Neuronal stem cell (in vitro differentiated cells): ENCODE measurements around the gene CTR9.
"Not testable (repeated sequence)": the region's sequence is repeated elsewhere in the genome, so short reads cannot be mapped to it uniquely, and the experiment has no call there.

ENCODE experiments used
- DNase-seq: peaks from one replicate; pipeline ENCODE4 v3.0.0-alpha.2; 2013; ENCODE audit warnings: low spot score
- H2AFZ ChIP-seq: one replicate; pipeline ENCODE4 v1.6.1; 2013; ENCODE audit warnings: mild to moderate bottlenecking, low read length, inconsistent platforms
- H2AK5ac ChIP-seq: 2 replicates; pipeline ENCODE4 v1.6.1; 2013; ENCODE audit warnings: low read depth, mild to moderate bottlenecking, inconsistent platforms, low read length, moderate library complexity, mixed read lengths
- H2BK120ac ChIP-seq: 2 replicates; pipeline ENCODE4 v1.6.1; 2013; ENCODE audit warnings: low read depth, mild to moderate bottlenecking, inconsistent platforms, low read length, moderate library complexity, mixed read lengths
- H2BK12ac ChIP-seq: one replicate; pipeline ENCODE4 v1.6.1; 2013; ENCODE audit warnings: low read length, inconsistent platforms
- H2BK15ac ChIP-seq: 2 replicates; pipeline ENCODE4 v1.6.1; 2013; ENCODE audit warnings: mild to moderate bottlenecking, low read length, inconsistent platforms, mixed read lengths
- H2BK5ac ChIP-seq: one replicate; pipeline ENCODE4 v1.6.1; 2013; ENCODE audit warnings: inconsistent platforms, mild to moderate bottlenecking, low read length, moderate library complexity
- H3K14ac ChIP-seq: one replicate; pipeline ENCODE4 v1.6.1; 2013; ENCODE audit warnings: low read length, inconsistent platforms
- H3K18ac ChIP-seq: 2 replicates; pipeline ENCODE4 v1.6.1; 2013; ENCODE audit warnings: low read length, inconsistent platforms
- H3K23ac ChIP-seq: 2 replicates; pipeline ENCODE4 v1.6.1; 2013; ENCODE audit warnings: low read depth, mild to moderate bottlenecking, mixed read lengths, low read length, inconsistent platforms; ENCODE audit not compliant: poor library complexity
- H3K27ac ChIP-seq: replicated peaks from 3 replicates; pipeline ENCODE4 v1.5.1; 2013; ENCODE audit warnings: low read length, inconsistent platforms
- H3K27me3 ChIP-seq, 3 experiments: 2 replicates each; pipeline ENCODE4 v1.6.1; 2013; ENCODE audit warnings: low read length in 3 of 3, mild to moderate bottlenecking in 2 of 3, inconsistent platforms in 1 of 3, low read depth in 1 of 3, mixed read lengths in 1 of 3, moderate library complexity in 1 of 3; ENCODE audit not compliant: control insufficient read depth in 3 of 3, insufficient read depth in 3 of 3
- H3K36me3 ChIP-seq, 2 donors: replicated peaks in 1 of 2; 2 replicates each; pipeline ENCODE4 v1.6.1; 2013; ENCODE audit warnings: low read length in 2 of 2; ENCODE audit not compliant: control insufficient read depth in 2 of 2, insufficient read depth in 2 of 2
- H3K4ac ChIP-seq: 2 replicates; pipeline ENCODE4 v1.6.1; 2013; ENCODE audit warnings: inconsistent platforms, mild to moderate bottlenecking, low read length, moderate library complexity
- H3K4me1 ChIP-seq, 2 donors: 1 replicate in 1 of 2; 2 replicates in 1 of 2; pipeline ENCODE4 v1.6.1; 2013; ENCODE audit warnings: low read length in 2 of 2, low read depth in 1 of 2; ENCODE audit not compliant: control insufficient read depth in 2 of 2, insufficient read depth in 1 of 2
- H3K4me2 ChIP-seq: one replicate; pipeline ENCODE4 v1.6.1; 2013; ENCODE audit warnings: mild to moderate bottlenecking, low read length, inconsistent platforms; ENCODE audit not compliant: insufficient read depth, poor library complexity, severe bottlenecking
- H3K4me3 ChIP-seq, 2 donors: 2 replicates each; pipeline ENCODE4 v1.5.1; 2013; ENCODE audit warnings: low read length in 2 of 2, mild to moderate bottlenecking in 2 of 2, inconsistent platforms in 1 of 2, moderate library complexity in 1 of 2
- H3K79me1 ChIP-seq: one replicate; pipeline ENCODE4 v1.6.1; 2013; ENCODE audit warnings: low read depth, mild to moderate bottlenecking, inconsistent platforms, low read length, moderate library complexity
- H3K9ac ChIP-seq: one replicate; pipeline ENCODE4 v1.6.1; 2013; ENCODE audit warnings: mild to moderate bottlenecking, low read depth, low read length, inconsistent platforms; ENCODE audit not compliant: poor library complexity
- H3K9me3 ChIP-seq, 2 donors: replicated peaks in 1 of 2; 2 replicates each; pipeline versions ENCODE3 to v1.6.1; 2013; ENCODE audit warnings: low read length in 2 of 2, mild to moderate bottlenecking in 2 of 2, inconsistent platforms in 1 of 2, low read depth in 1 of 2, mixed read lengths in 1 of 2, moderate library complexity in 1 of 2; ENCODE audit not compliant: control insufficient read depth in 2 of 2, insufficient read depth in 1 of 2
- H4K8ac ChIP-seq: one replicate; pipeline ENCODE4 v1.6.1; 2013; ENCODE audit warnings: low read depth, mild to moderate bottlenecking, inconsistent platforms, low read length, moderate library complexity
- H4K91ac ChIP-seq: one replicate; pipeline ENCODE4 v1.6.1; 2013; ENCODE audit warnings: low read length, low read depth, mild to moderate bottlenecking, inconsistent platforms; ENCODE audit not compliant: poor library complexity
- WGBS, 2 donors: extraction: QIAGEN DNeasy Blood & Tissue Kit; methylation state at CpG; one replicate each; pipeline ENCODE4 v1.1.7; 2013; ENCODE audit warnings: missing lambda C conversion rate in 2 of 2, mixed read lengths in 1 of 2; ENCODE audit not compliant: insufficient read length in 2 of 2, insufficient replicate concordance in 1 of 2; ENCODE audit errors: extremely low coverage in 2 of 2; 5-methylcytosine and 5-hydroxymethylcytosine counted together

The CTR9 gene

GRCh38 chr11:10818594-10818993 lies 67.5 kb downstream of the CTR9 start:
- no peak overlapping the region for H4K8ac ChIP-seq
- H3K79me1 ChIP-seq = no peaks in the 10 kb centered on the region
- no peaks in the 10 kb centered on the region for H3K36me3 ChIP-seq
- H3K4me1 ChIP-seq = no peaks in the 10 kb centered on the region
- H3K27ac ChIP-seq = no peak overlapping the region
- no peak overlapping the region for H2BK120ac ChIP-seq
- H3K18ac ChIP-seq = no peak overlapping the region
- H2BK5ac ChIP-seq = no peak overlapping the region
- no peak overlapping the region for H2BK15ac ChIP-seq
- no peak overlapping the region for H2BK12ac ChIP-seq
- WGBS, 2 donors = no CpG with 5 or more reads among the region's 1 CpG
- no peak overlapping the region for H3K4me3 ChIP-seq
- no peak overlapping the region for H3K23ac ChIP-seq
- H3K4me2 ChIP-seq = no peak overlapping the region
- no peaks in the 10 kb centered on the region for H3K9me3 ChIP-seq
- no peak overlapping the region for H3K14ac ChIP-seq
- no peaks in the 10 kb centered on the region for H3K27me3 ChIP-seq
- H2AK5ac ChIP-seq = no peak overlapping the region
- H3K9ac ChIP-seq = no peak overlapping the region
- no peak overlapping the region for H2AFZ ChIP-seq
- H3K4ac ChIP-seq = no peak overlapping the region
- no peak overlapping the region for H4K91ac ChIP-seq
- no peak for DNase-seq

- not testable (repeated sequence) for H2BK120ac ChIP-seq, H3K4me1 ChIP-seq, H2BK5ac ChIP-seq, DNase-seq, H4K91ac ChIP-seq, H3K4me3 ChIP-seq, H2BK12ac ChIP-seq, H3K4me2 ChIP-seq, H3K14ac ChIP-seq, H3K9me3 ChIP-seq, H3K79me1 ChIP-seq, H3K27me3 ChIP-seq, H3K27ac ChIP-seq, H3K23ac ChIP-seq, H3K4ac ChIP-seq, H3K36me3 ChIP-seq, H3K9ac ChIP-seq, H2AK5ac ChIP-seq, H4K8ac ChIP-seq, H2BK15ac ChIP-seq, H3K18ac ChIP-seq, H2AFZ ChIP-seq
- WGBS, 2 donors = no CpG with 5 or more reads among the region's 3 CpGs
Observed at GRCh38 chr11:10822491-10822890, 71.4 kb downstream of the CTR9 start.

- Histone ChIP-seq H2AK5ac (no peak overlapping the region), H3K9ac (no peak overlapping the region), H3K9me3 (no peaks in the 10 kb centered on the region), H3K79me1 (no peaks in the 10 kb centered on the region), H3K36me3 (no peaks in the 10 kb centered on the region), H3K4me2 (no peak overlapping the region), H3K18ac (no peak overlapping the region), H2BK12ac (no peak overlapping the region), H2BK15ac (no peak overlapping the region), H3K4me1 (no peaks in the 10 kb centered on the region), H2AFZ (no peak overlapping the region), H2BK5ac (no peak overlapping the region), H3K4me3 (no peak overlapping the region), H4K91ac (no peak overlapping the region), H3K23ac (no peak overlapping the region), H3K14ac (no peak overlapping the region), H3K27ac (no peak overlapping the region), H2BK120ac (no peak overlapping the region), H4K8ac (no peak overlapping the region), H3K4ac (no peak overlapping the region), H3K27me3 (no peaks in the 10 kb centered on the region)
- no peak for DNase-seq
- WGBS, 2 donors = no CpG with 5 or more reads among the region's 2 CpGs
Observed at GRCh38 chr11:10823152-10823579, 72.1 kb downstream of the CTR9 start.

- peak overlapping the region; percentile 16 for H2AFZ ChIP-seq
- H3K4me3 ChIP-seq = no peak overlapping the region
- no peak for DNase-seq
- H3K4me2 ChIP-seq = no peak overlapping the region
- no peak overlapping the region for H3K4ac ChIP-seq
- no peak overlapping the region for H3K9ac ChIP-seq
- no peak overlapping the region for H3K27ac ChIP-seq
- no peak overlapping the region for H2BK15ac ChIP-seq
- no peak overlapping the region for H3K23ac ChIP-seq
- H2BK120ac ChIP-seq = no peak overlapping the region
- H3K9me3 ChIP-seq = no peaks in the 10 kb centered on the region
- no peaks in the 10 kb centered on the region for H3K36me3 ChIP-seq
- H3K14ac ChIP-seq = no peak overlapping the region
- no peak overlapping the region for H2BK5ac ChIP-seq
- H3K18ac ChIP-seq = no peak overlapping the region
- WGBS, 2 donors = no CpG with 5 or more reads among the region's 3 CpGs
- H2AK5ac ChIP-seq = no peak overlapping the region
- no peaks in the 10 kb centered on the region for H3K27me3 ChIP-seq
- no peak overlapping the region for H4K91ac ChIP-seq
- no peaks in the 10 kb centered on the region for H3K4me1 ChIP-seq
- H4K8ac ChIP-seq = no peak overlapping the region
- no peaks in the 10 kb centered on the region for H3K79me1 ChIP-seq
- H2BK12ac ChIP-seq = no peak overlapping the region
Observed at GRCh38 chr11:10824888-10825287, 73.8 kb downstream of the CTR9 start.
